ENCODE data around the gene TMEM132C. TPM values are rescaled to one million over a fixed set of nuclear protein-coding genes. Genes with fewer than 3 reads are reported as not detected.
"Not testable (repeated sequence)": the region's sequence is repeated elsewhere in the genome, so short reads cannot be mapped to it uniquely, and the experiment has no call there.

The TMEM132C gene
- total and polyA plus RNA-seq, 11 donors, result 0.05 to 5.9 (median 0.85) TPM

GRCh38 chr12:128595609-128596008 is 328.6 kb downstream of the TMEM132C start:
- Histone ChIP-seq H3K9me3 (no peaks in the 10 kb centered on the region), H3K27ac (no peak overlapping the region), H3K4me1 (no peaks in the 10 kb centered on the region), H3K4me3 (no peak overlapping the region), H3K36me3 (no peaks in the 10 kb centered on the region), H3K27me3 (peaks cover 0 to 4% (median 0%) of the 10 kb centered on the region in 9 donors)
- intact Hi-C loops (cut with DNase I), result no loop called here
- TF ChIP-seq POLR2A (IDR thresholded peaks at IDR 0.05), result no peak
- TF ChIP-seq, protein P1, sequence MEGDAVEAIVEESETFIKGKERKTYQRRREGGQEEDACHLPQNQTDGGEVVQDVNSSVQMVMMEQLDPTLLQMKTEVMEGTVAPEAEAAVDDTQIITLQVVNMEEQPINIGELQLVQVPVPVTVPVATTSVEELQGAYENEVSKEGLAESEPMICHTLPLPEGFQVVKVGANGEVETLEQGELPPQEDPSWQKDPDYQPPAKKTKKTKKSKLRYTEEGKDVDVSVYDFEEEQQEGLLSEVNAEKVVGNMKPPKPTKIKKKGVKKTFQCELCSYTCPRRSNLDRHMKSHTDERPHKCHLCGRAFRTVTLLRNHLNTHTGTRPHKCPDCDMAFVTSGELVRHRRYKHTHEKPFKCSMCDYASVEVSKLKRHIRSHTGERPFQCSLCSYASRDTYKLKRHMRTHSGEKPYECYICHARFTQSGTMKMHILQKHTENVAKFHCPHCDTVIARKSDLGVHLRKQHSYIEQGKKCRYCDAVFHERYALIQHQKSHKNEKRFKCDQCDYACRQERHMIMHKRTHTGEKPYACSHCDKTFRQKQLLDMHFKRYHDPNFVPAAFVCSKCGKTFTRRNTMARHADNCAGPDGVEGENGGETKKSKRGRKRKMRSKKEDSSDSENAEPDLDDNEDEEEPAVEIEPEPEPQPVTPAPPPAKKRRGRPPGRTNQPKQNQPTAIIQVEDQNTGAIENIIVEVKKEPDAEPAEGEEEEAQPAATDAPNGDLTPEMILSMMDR (IDR thresholded peaks at IDR 0.05), result no peak
- ATAC-seq (no peak), DNase-seq (no peak)
- WGBS, 4 donors, result 70 to 74% (median 70%) methylated on average over 7 to 8 of the region's 8 CpGs

DNA sequence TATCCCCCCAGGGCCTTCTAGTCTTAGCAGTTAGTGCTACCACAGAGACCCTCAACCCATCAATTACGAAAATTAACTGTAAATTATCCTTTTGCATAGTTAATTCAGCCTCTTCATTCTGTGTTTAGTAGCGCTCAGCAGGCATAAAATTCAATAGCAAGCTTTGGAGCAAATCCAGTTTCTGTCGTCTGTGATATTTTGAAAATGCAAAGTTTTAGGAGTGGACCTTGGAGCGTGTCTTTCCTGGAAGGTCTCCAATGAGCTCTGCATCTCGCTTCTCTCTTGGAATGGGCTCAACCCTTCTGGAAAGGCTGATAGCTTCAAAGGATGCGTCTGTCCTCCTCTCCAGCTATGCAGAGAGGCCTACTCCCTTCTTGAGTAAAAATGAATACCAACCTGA is 333.9 kb downstream of the TMEM132C start:
- 58 to 64% (median 63%) methylated on average over 6 of the region's 6 CpGs for WGBS, 4 donors
- Histone ChIP-seq H3K27ac (no peak overlapping the region), H3K4me1 (no peaks in the 10 kb centered on the region), H3K36me3 (no peaks in the 10 kb centered on the region), H3K4me3 (no peak overlapping the region), H3K27me3 (no peaks in the 10 kb centered on the region), H3K9me3 (no peaks in the 10 kb centered on the region)
- TF ChIP-seq POLR2A (IDR thresholded peaks at IDR 0.05), result no peak
- TF ChIP-seq, protein P1 (IDR thresholded peaks at IDR 0.05), result no peak
- ATAC-seq (no peak), DNase-seq (no peak)
- intact Hi-C loops (cut with DNase I), result no loop called here

- Histone ChIP-seq H3K4me3 (no peak overlapping the region), H3K4me1 (no peaks in the 10 kb centered on the region), H3K36me3 (no peaks in the 10 kb centered on the region), H3K27me3 (no peaks in the 10 kb centered on the region), H3K27ac (no peak overlapping the region), H3K9me3 (no peaks in the 10 kb centered on the region)
- intact Hi-C loops (cut with DNase I), result no loop called here
- TF ChIP-seq, protein P1 (IDR thresholded peaks at IDR 0.05), result no peak
- no peak for TF ChIP-seq POLR2A (IDR thresholded peaks at IDR 0.05)
- DNase-seq, result no peak
- no peak for ATAC-seq
- 59 to 73% (median 70%) methylated on average over 4 of the region's 4 CpGs for WGBS, 4 donors
Measured at GRCh38 chr12:128603573-128604115, 336.7 kb downstream of the TMEM132C start.

- H3K4me1 ChIP-seq; H3K4me3 ChIP-seq; ATAC-seq; H3K9me3 ChIP-seq; intact Hi-C loops (cut with DNase I); H3K27ac ChIP-seq; DNase-seq; H3K27me3 ChIP-seq; H3K36me3 ChIP-seq: not testable (repeated sequence)
- 59 to 65% (median 64%) methylated on average over 1 of the region's 1 CpG for WGBS, 4 donors
Measured at GRCh38 chr12:128604219-128604618, 337.2 kb downstream of the TMEM132C start.

DNA sequence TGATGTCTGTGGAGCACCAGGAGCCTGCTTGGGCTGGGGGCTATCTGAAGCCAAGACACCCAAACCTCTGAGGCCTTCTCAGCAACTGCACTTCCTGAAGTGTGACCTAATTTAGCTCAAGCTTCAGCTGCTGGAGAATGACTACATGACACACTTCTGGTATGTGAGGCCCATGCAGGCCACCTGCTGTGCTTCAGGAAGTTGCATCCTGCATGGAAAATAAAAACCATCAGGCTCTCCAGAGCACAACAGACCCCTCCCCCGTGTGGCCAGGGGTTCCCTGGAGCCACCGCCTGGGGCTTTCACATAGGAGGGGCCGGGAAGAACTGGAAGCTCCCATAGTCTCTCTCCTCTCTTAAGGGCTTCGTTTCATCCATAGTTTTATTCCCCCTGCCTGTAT is 339.1 kb downstream of the TMEM132C start:
- WGBS, 4 donors, result 40 to 47% (median 46%) methylated on average over 4 of the region's 4 CpGs
- H3K27ac ChIP-seq, result no peak overlapping the region
- TF ChIP-seq, protein P1 (IDR thresholded peaks at IDR 0.05), result no peak
- no peak for TF ChIP-seq POLR2A (IDR thresholded peaks at IDR 0.05)
- ATAC-seq, result no peak
- no peaks in the 10 kb centered on the region for H3K4me1 ChIP-seq
- H3K4me3 ChIP-seq, result no peak overlapping the region
- DNase-seq, result no peak
- no peaks in the 10 kb centered on the region for H3K36me3 ChIP-seq
- no peaks in the 10 kb centered on the region for H3K9me3 ChIP-seq
- no peaks in the 10 kb centered on the region for H3K27me3 ChIP-seq
- intact Hi-C loops (cut with DNase I), result no loop called here

Measured in heart left ventricle (tissue), 16 donors.